ENCODE data around the gene STK11. TPM values are rescaled to one million over a fixed set of nuclear protein-coding genes. Genes with fewer than 3 reads are reported as not detected.

STK11 gene
- total RNA-seq, 4 donors from 2014 or later, result 60.2 to 83.4 (median 71.1) TPM

GRCh38 chr19:1231729-1232637 lies 26.4 kb downstream of the STK11 start:
- no peaks in the 10 kb centered on the region for H3K27me3 ChIP-seq
- intact Hi-C loops (cut with DNase I), result loop anchor here (10.0 kb wide), 1 partner anchor 307 kb away; the partner anchor contains the start of gene ARID3A
- H3K9me3 ChIP-seq, result no peaks in the 10 kb centered on the region
- TF ChIP-seq, protein P1, sequence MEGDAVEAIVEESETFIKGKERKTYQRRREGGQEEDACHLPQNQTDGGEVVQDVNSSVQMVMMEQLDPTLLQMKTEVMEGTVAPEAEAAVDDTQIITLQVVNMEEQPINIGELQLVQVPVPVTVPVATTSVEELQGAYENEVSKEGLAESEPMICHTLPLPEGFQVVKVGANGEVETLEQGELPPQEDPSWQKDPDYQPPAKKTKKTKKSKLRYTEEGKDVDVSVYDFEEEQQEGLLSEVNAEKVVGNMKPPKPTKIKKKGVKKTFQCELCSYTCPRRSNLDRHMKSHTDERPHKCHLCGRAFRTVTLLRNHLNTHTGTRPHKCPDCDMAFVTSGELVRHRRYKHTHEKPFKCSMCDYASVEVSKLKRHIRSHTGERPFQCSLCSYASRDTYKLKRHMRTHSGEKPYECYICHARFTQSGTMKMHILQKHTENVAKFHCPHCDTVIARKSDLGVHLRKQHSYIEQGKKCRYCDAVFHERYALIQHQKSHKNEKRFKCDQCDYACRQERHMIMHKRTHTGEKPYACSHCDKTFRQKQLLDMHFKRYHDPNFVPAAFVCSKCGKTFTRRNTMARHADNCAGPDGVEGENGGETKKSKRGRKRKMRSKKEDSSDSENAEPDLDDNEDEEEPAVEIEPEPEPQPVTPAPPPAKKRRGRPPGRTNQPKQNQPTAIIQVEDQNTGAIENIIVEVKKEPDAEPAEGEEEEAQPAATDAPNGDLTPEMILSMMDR (IDR thresholded peaks at IDR 0.05), result no peak
- no peak for TF ChIP-seq POLR2A (IDR thresholded peaks at IDR 0.05)
- 73 to 74% methylated on average over 9 to 13 of the region's 15 CpGs for WGBS, 2 donors
- peaks cover 12% of the 10 kb centered on the region in 2 donors for H3K36me3 ChIP-seq
- no peak overlapping the region for H3K4me3 ChIP-seq (replicated peaks in 1 of 3)
- peak overlapping the region; percentile 5 to 42 (median 14) for H3K27ac ChIP-seq
- peak; percentile 47 to 48 for DNase-seq
- H3K4me1 ChIP-seq, result peaks cover 8 to 24% of the 10 kb centered on the region in 2 donors

DNA sequence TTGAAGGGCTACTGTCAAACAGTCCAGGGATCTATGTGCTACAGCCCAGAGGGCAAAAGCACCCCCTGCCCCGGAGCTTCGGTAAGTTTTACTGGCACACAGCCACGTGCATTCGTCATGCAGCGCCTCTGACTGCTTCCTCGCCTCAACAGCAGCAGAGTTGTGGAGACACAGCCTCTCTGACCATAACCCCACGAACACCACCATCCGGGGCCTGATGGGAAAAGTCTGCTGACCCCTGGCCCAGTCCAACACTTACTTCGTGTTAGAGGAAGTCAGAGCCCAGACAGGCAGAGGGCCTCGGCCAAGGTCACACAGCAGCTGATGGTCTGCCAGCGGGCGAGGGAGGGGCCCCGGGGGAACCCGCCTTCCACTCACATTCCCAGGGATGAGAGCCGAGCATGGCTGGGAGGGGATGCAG lies 27.1 kb downstream of the STK11 start:
- WGBS, 2 donors, result 15 to 49% methylated on average over 5 to 12 of the region's 15 CpGs
- peaks cover 6 to 7% of the 10 kb centered on the region in 2 donors for H3K36me3 ChIP-seq
- H3K4me1 ChIP-seq, result peaks cover 12 to 29% of the 10 kb centered on the region in 2 donors
- no peak overlapping the region for H3K4me3 ChIP-seq (replicated peaks in 1 of 3)
- no peaks in the 10 kb centered on the region for H3K27me3 ChIP-seq
- DNase-seq, result peak; percentile 65 to 72
- no peak for TF ChIP-seq POLR2A (IDR thresholded peaks at IDR 0.05)
- TF ChIP-seq, protein P1 (IDR thresholded peaks at IDR 0.05), result no peak
- intact Hi-C loops (cut with DNase I), result loop anchor here (10.0 kb wide), 1 partner anchor 308 kb away; the partner anchor contains the start of gene ARID3A
- H3K27ac ChIP-seq, result peak overlapping the region; percentile 14 to 42 (median 17)
- H3K9me3 ChIP-seq, result no peaks in the 10 kb centered on the region

DNA sequence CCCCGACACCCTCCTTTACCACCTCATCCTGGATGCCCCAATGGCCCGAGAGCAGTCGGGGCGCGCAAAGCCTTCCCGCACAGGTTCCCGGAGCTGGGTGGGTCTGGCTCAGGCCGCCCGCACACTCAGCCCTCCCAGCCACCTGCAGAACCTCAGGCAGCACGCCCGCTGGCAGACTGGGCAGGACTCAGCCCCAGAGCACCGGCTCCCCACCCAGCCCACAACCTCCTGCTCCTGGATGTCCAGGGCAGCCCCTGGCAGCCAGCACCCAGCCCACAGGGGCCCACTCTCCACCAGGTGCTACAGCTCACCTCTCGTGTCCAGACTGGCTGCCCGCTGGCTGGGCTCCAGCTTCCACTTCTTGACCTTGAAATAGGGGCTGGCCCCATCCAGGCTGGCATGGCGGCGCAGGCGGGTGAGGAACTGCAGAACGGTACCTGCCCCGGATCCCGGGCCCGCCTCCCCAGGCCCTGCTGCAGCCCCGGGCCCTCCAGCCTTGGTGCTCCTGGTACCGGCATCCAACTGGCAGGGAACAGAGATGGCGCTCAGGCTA lies 27.6 kb downstream of the STK11 start:
- DNase-seq, result peak; percentile 74 to 78

DNA sequence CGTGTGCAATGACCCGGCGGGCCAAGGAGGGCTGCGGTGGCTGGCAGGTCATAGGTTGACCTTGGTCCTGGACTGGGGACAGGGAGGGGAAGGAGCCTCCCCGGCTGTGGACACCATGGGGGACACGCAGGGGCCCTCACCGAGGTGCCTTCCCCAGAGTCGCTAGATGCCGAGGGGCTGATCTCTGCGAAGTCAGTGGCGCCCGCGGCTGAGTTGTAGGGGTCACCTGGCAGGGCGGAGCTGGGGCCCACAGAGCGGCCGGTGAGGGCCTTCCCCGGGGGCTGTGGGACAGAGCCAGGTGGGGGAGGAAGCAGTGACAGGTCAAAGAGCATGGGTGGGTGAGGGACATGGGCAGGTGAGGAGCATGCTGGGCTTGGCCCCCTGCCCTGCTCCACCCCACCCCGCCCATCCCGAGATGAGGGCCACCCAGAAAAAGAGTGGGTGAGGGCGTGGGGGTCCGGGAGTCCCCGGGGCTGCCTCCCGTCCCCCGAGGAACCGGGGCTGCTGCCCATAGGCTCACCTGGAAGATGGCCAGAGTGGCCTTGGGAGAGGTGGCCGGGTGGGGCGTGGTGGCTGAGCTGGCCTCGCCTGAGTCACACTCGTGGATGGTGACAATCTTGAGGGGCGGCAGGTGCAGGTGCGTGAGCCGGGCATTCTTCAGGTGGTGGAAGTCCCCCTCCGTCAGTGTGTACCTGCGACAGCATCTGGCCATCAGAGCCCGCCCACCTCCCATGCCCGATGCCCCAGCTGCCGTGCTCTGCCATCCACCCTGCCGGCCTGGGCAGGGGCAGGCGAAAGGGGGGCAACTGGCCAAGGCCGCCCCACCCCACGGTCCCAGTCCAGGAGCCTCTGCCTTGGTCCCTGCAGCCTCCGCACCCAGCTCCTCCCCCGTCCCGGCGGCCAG lies 28.7 kb downstream of the STK11 start:
- no peak for DNase-seq
- Histone ChIP-seq H3K36me3 (no peaks in the 10 kb centered on the region), H3K9me3 (no peaks in the 10 kb centered on the region), H3K4me3 (replicated peaks in 1 of 3) (no peak overlapping the region), H3K27ac (no peak overlapping the region), H3K27me3 (no peaks in the 10 kb centered on the region), H3K4me1 (peaks cover 16 to 37% of the 10 kb centered on the region in 2 donors)
- TF ChIP-seq, protein P1 (IDR thresholded peaks at IDR 0.05), result no peak
- TF ChIP-seq POLR2A (IDR thresholded peaks at IDR 0.05), result no peak
- intact Hi-C loops (cut with DNase I), result loop anchor here (10.0 kb wide), 1 partner anchor 310 kb away; the partner anchor contains the start of gene ARID3A
- WGBS, 2 donors, result 93 to 95% methylated on average over 29 to 38 of the region's 45 CpGs

More for the DNA sequence above, 27.6 kb downstream of the STK11 start:
- Histone ChIP-seq H3K4me1 (peaks cover 14 to 31% of the 10 kb centered on the region in 2 donors), H3K4me3 (replicated peaks in 1 of 3) (no peak overlapping the region), H3K27ac (peak overlapping the region in 1 of 3 donors; percentile 17), H3K36me3 (peaks cover under 1 to 1% of the 10 kb centered on the region in 2 donors), H3K27me3 (no peaks in the 10 kb centered on the region), H3K9me3 (no peaks in the 10 kb centered on the region)
- WGBS, 2 donors, result 80 to 83% methylated on average over 1 to 17 of the region's 24 CpGs
- intact Hi-C loops (cut with DNase I), result loop anchor here (10.0 kb wide), 1 partner anchor 308 kb away; the partner anchor contains the start of gene ARID3A
- TF ChIP-seq, protein P1 (IDR thresholded peaks at IDR 0.05), result no peak
- TF ChIP-seq POLR2A (IDR thresholded peaks at IDR 0.05), result no peak

All from thyroid gland (tissue), 4 donors.